IMR-90 (cell line): Measurements from ENCODE around the gene ESM1. TPM values are rescaled to one million over a fixed set of nuclear protein-coding genes. Genes with fewer than 3 reads are reported as not detected.

Source experiments
- ATAC-seq: fragments of 200-7000 bp; cut with Tn5 transposase; 2 replicates; pipeline ENCODE4 v1.9.1; 2020; ENCODE audit warnings: low read depth, mild to moderate bottlenecking, moderate library complexity
- BruUV-seq: library from RNA; stranded (reverse); fragments of 400-500 nt; replicated peaks from 2 replicates; lab custom pipeline; 2021; lab: Mats Ljungman, UMichigan
- CTCF ChIA-PET: fragments of 300-600 bp; formaldehyde crosslinking; extraction: SDS; loops from one replicate; lab custom pipeline; 2021; ENCODE audit warnings: antibody characterized with exemption; lab: Yijun Ruan, JAX
- POLR2A ChIA-PET: fragments of 300-600 bp; sonication (Branson Sonifier 250); formaldehyde crosslinking; loops from one replicate; lab custom pipeline; 2022; ENCODE audit warnings: antibody characterized with exemption; ENCODE audit not compliant: unreplicated experiment; lab: Charles Lee
- DNase-seq: peaks from one replicate; pipeline ENCODE4 v3.0.0; 2013
- H2AFZ ChIP-seq: replicated peaks from 2 replicates; pipeline ENCODE3; 2013; ENCODE audit warnings: low read length, mild to moderate bottlenecking; ENCODE audit not compliant: poor library complexity
- H2AK5ac ChIP-seq: 2 replicates; pipeline ENCODE4 v1.6.1; 2013; ENCODE audit warnings: low read depth, low read length, inconsistent platforms
- H2AK9ac ChIP-seq: replicated peaks from 2 replicates; pipeline ENCODE3; 2013; ENCODE audit warnings: mild to moderate bottlenecking, low read depth, low read length, moderate library complexity; ENCODE audit not compliant: poor library complexity
- H2BK120ac ChIP-seq: 2 replicates; pipeline ENCODE4 v1.6.1; 2013; ENCODE audit warnings: low read depth, low read length, inconsistent platforms
- H2BK15ac ChIP-seq: 3 replicates; pipeline ENCODE4 v1.6.1; 2013; ENCODE audit warnings: low read depth, low read length, inconsistent platforms
- H2BK20ac ChIP-seq: 2 replicates; pipeline ENCODE4 v1.6.1; 2013; ENCODE audit warnings: low read depth, mild to moderate bottlenecking, inconsistent platforms, low read length, moderate library complexity
- H2BK5ac ChIP-seq: 2 replicates; pipeline ENCODE4 v1.6.1; 2013; ENCODE audit warnings: mild to moderate bottlenecking, low read depth, low read length, inconsistent platforms; ENCODE audit not compliant: poor library complexity, severe bottlenecking
- H3K14ac ChIP-seq: replicated peaks from 2 replicates; pipeline ENCODE4 v1.6.1; 2013; ENCODE audit warnings: low read depth, low read length, inconsistent platforms
- H3K18ac ChIP-seq: 2 replicates; pipeline ENCODE4 v1.6.1; 2013; ENCODE audit warnings: low read depth, low read length, control low read depth
- H3K23ac ChIP-seq: 2 replicates; pipeline ENCODE4 v1.6.1; 2013; ENCODE audit warnings: low read depth, low read length, inconsistent platforms
- H3K27ac ChIP-seq: 2 replicates; pipeline ENCODE4 v1.5.1; 2013; ENCODE audit warnings: mild to moderate bottlenecking, control low read depth, low read length; ENCODE audit not compliant: insufficient read depth
- H3K27me3 ChIP-seq: 2 replicates; pipeline ENCODE4 v1.6.1; 2013; ENCODE audit warnings: low read length; ENCODE audit not compliant: control insufficient read depth, insufficient read depth
- H3K36me3 ChIP-seq: 2 replicates; pipeline ENCODE4 v1.6.1; 2013; ENCODE audit warnings: low read length, mixed read lengths; ENCODE audit not compliant: control insufficient read depth, insufficient read depth
- H3K4ac ChIP-seq: 2 replicates; pipeline ENCODE4 v1.6.1; 2013; ENCODE audit warnings: low read depth, low read length, inconsistent platforms
- H3K4me1 ChIP-seq: 2 replicates; pipeline ENCODE4 v1.6.1; 2013; ENCODE audit warnings: low read length, mixed read lengths; ENCODE audit not compliant: control insufficient read depth, insufficient read depth
- H3K4me2 ChIP-seq: 2 replicates; pipeline ENCODE4 v1.6.1; 2013; ENCODE audit warnings: low read depth, mild to moderate bottlenecking, control low read depth, low read length, moderate library complexity
- H3K4me3 ChIP-seq: 2 replicates; pipeline ENCODE4 v1.5.1; 2013; ENCODE audit warnings: low read depth, mild to moderate bottlenecking, control low read depth, low read length, moderate library complexity; ENCODE audit not compliant: insufficient read depth
- H3K56ac ChIP-seq: 2 replicates; pipeline ENCODE4 v1.6.1; 2013; ENCODE audit warnings: low read length, inconsistent platforms; ENCODE audit not compliant: insufficient read depth; ENCODE audit errors: extremely low read depth
- H3K79me1 ChIP-seq, 2 experiments: 2 replicates each; pipeline ENCODE4 v1.6.1; 2013; ENCODE audit warnings: low read length in 2 of 2, inconsistent platforms in 1 of 2, low read depth in 1 of 2
- H3K9ac ChIP-seq: 2 replicates; pipeline ENCODE4 v1.6.1; 2013; ENCODE audit warnings: low read depth, low read length, control low read depth
- H3K9me1 ChIP-seq: 2 replicates; pipeline ENCODE4 v1.6.1; 2013; ENCODE audit warnings: low read length, inconsistent platforms; ENCODE audit not compliant: insufficient read depth
- H3K9me3 ChIP-seq: 2 replicates; pipeline ENCODE4 v1.6.1; 2013; ENCODE audit warnings: low read length; ENCODE audit not compliant: control insufficient read depth, insufficient read depth
- H4K20me1 ChIP-seq: 2 replicates; pipeline ENCODE4 v1.6.1; 2013; ENCODE audit warnings: low read length, inconsistent platforms; ENCODE audit not compliant: insufficient read depth
- H4K5ac ChIP-seq: 2 replicates; pipeline ENCODE4 v1.6.1; 2013; ENCODE audit warnings: mild to moderate bottlenecking, low read depth, low read length, control low read depth
- H4K8ac ChIP-seq, 2 experiments: 2 replicates each; pipeline ENCODE4 v1.6.1; 2013; ENCODE audit warnings: low read depth in 2 of 2, low read length in 2 of 2, control low read depth in 1 of 2, inconsistent platforms in 1 of 2
- H4K91ac ChIP-seq: 2 replicates; pipeline ENCODE4 v1.6.1; 2013; ENCODE audit warnings: low read depth, low read length, inconsistent platforms; ENCODE audit not compliant: insufficient read depth
- CEBPB ChIP-seq: IDR thresholded peaks from 2 replicates; pipeline ENCODE4 v1.6.1; 2012; ENCODE audit warnings: low read depth, low read length, improper control_type of control experiment
- CHD1 ChIP-seq: IDR thresholded peaks from 2 replicates; pipeline ENCODE4 v1.6.1; 2012; ENCODE audit warnings: low read depth, low read length, improper control_type of control experiment
- WGBS, 2 experiments: methylation state at CpG; one replicate each; pipeline versions ENCODE4 v1.1.5 to v1.1.7; 2013; ENCODE audit warnings: missing lambda C conversion rate in 2 of 2; ENCODE audit not compliant: insufficient read length in 1 of 2; ENCODE audit errors: extremely low coverage in 2 of 2; 5-methylcytosine and 5-hydroxymethylcytosine counted together
- dilution Hi-C: fragments of 300-500 bp; cut with HindIII; formaldehyde crosslinking; loops from one replicate; pipeline ENCODE4 v1.14.3; 2018; ENCODE audit warnings: low sequenced_read_pairs; ENCODE audit not compliant: unreplicated experiment
- in situ Hi-C: fragments of 300-500 bp; cut with MboI; formaldehyde crosslinking; loops from 3 replicates; pipeline ENCODE4 v1.14.3; 2019; ENCODE audit warnings: low sequenced_read_pairs, inconsistent platforms, mixed read lengths
- intact Hi-C: fragments of 100-400 bp; cut with micrococcal nuclease; formaldehyde crosslinking; loops from 2 replicates; pipeline ENCODE4 v1.10.0; 2022
- polyA plus RNA-seq, 3 experiments: library from polyadenylated mRNA; depleted of rRNA; stranded (reverse); fragments of >200 nt; gene quantifications; 2 replicates each; pipeline ENCODE4 v1.2.3, GENCODE V29; 2012; ENCODE audit warnings: low replicate concordance in 1 of 3
- total RNA-seq: library from RNA; depleted of rRNA; stranded (reverse); fragments of >200 nt; gene quantifications from 2 replicates; pipeline ENCODE4 v1.2.3, GENCODE V29; 2012

The ESM1 gene
- total and polyA plus RNA-seq, 2 of the 4 experiments (the other 2 are of a cell fraction) = 7.1 to 10.2 TPM

DNA sequence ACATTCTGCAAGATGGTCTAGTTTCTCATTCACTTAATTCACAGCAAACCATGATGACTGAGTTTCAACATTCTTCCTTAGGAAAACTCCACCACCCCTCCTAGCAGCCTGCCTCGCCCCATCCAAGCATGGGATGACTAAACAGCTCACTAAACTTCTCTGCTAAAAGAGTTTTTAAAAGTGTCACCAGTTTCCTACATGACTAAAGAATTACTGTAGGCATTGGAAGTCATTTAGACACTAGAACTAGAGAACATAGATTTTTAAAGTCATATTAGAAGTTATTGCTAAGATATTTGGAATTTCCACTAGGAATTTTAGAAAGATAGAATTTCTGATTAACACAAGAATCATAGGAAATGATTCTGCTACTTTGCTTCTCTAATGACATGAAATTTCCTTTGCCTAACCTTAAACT, 5.5 kb upstream of the ESM1 start:
- Histone ChIP-seq H3K4ac (no peak overlapping the region), H2AK5ac (no peak overlapping the region), H3K9ac (no peak overlapping the region), H4K20me1 (no peaks in the 10 kb centered on the region), H2BK5ac (peak overlapping the region; percentile 14), H2AFZ (no peak overlapping the region), H3K18ac (no peak overlapping the region), H2BK120ac (peak overlapping the region; percentile 90; the same call in 1 of the 2 replicates), H3K4me3 (no peak overlapping the region), H3K27ac (no peak overlapping the region), H2BK20ac (0 out of 2 replicates have a peak overlapping the region, but pooled peaks have one; percentile 86), H3K23ac (no peak overlapping the region), H3K9me1 (peaks cover 4% of the 10 kb centered on the region), H3K56ac (no peak overlapping the region; the same call in 1 of the 2 replicates), H3K27me3 (no peaks in the 10 kb centered on the region), H3K14ac (no peak overlapping the region), H4K5ac (no peak overlapping the region), H4K91ac (no peak overlapping the region), H2BK15ac (no peak overlapping the region), H3K9me3 (no peaks in the 10 kb centered on the region), H3K4me2 (no peak overlapping the region), H4K8ac (0 out of 4 replicates have a peak overlapping the region, but pooled peaks of 1 of the 2 experiments have one; percentile 46), H3K79me1 (no peaks in the 10 kb centered on the region), H3K4me1 (peaks cover 6% of the 10 kb centered on the region), H3K36me3 (no peaks in the 10 kb centered on the region), H2AK9ac (no peak overlapping the region)
- WGBS, 2 experiments = no CpG with 5 or more reads among the region's 1 CpG
- TF ChIP-seq CEBPB (peak; percentile 43; the same call in 1 of the 2 replicates), CHD1 (no peak)
- in situ Hi-C loops (no loop called here), dilution Hi-C loops (no loop called here), intact Hi-C loops (no loop called here)
- CTCF ChIA-PET = interaction anchor here (1.1 kb wide), 1 partner anchor 47 kb away, joined by 3 read pairs; no protein-coding TSS in a partner anchor
- POLR2A ChIA-PET = no interaction called here
- no TSS peak for BruUV-seq
- ATAC-seq (peak; percentile 84), DNase-seq (peak; percentile 84)
